WTC11 (cell line): Measurements from ENCODE around the gene DNAH8. TPM values are rescaled to one million over a fixed set of nuclear protein-coding genes. Genes with fewer than 3 reads are reported as not detected.

ENCODE experiments used
- ATAC-seq: fragments of 200-7000 bp; cut with Tn5 transposase; 2 replicates; pipeline ENCODE4 v1.10.0; 2021; ENCODE audit warnings: mild to moderate bottlenecking, moderate library complexity
- CTCF ChIA-PET: fragments of 300-600 bp; sonication (Branson Sonifier 250); formaldehyde crosslinking; loops from one replicate; lab custom pipeline; 2021; ENCODE audit warnings: antibody characterized with exemption; lab: Charles Lee
- POLR2A ChIA-PET: fragments of 350-600 bp; sonication (Branson Sonifier 250); formaldehyde crosslinking; loops from one replicate; lab custom pipeline; 2021; ENCODE audit warnings: antibody characterized with exemption; lab: Charles Lee
- DNase-seq: peaks from one replicate; pipeline ENCODE4 v3.0.0; 2021; ENCODE audit warnings: low spot score
- H3K27ac Mint-ChIP-seq: 2 replicates; pipeline ENCODE4 v1.8.0; 2021; ENCODE audit warnings: mixed read lengths
- H3K27me3 Mint-ChIP-seq: 2 replicates; pipeline ENCODE4 v1.8.0; 2021; ENCODE audit warnings: low read depth, mild to moderate bottlenecking, moderate library complexity, mixed read lengths
- H3K36me3 Mint-ChIP-seq: 2 replicates; pipeline ENCODE4 v1.8.0; 2021; ENCODE audit warnings: mixed read lengths
- H3K4me1 Mint-ChIP-seq: 2 replicates; pipeline ENCODE4 v1.8.0; 2022; ENCODE audit warnings: mixed read lengths
- H3K4me3 Mint-ChIP-seq: 2 replicates; pipeline ENCODE4 v1.8.0; 2021; ENCODE audit warnings: mild to moderate bottlenecking, moderate library complexity, mixed read lengths
- H3K9me3 Mint-ChIP-seq: 2 replicates; pipeline ENCODE4 v1.8.0; 2021; ENCODE audit warnings: mixed read lengths
- AR ChIP-seq: fragments of 250-450 bp; sonication (Bioruptor Pico); IDR thresholded peaks from 2 replicates; pipeline ENCODE4 v1.9.0; 2021; ENCODE audit warnings: mild to moderate bottlenecking
- CBFB ChIP-seq: sonication (generic); formaldehyde crosslinking; IDR thresholded peaks from 2 replicates; pipeline ENCODE4 v1.8.1; 2022; ENCODE audit warnings: mild to moderate bottlenecking, low read depth, missing genetic modification reagents
- CREB1 ChIP-seq: sonication (generic); formaldehyde crosslinking; IDR thresholded peaks from 2 replicates; pipeline ENCODE4 v1.8.0; 2023; ENCODE audit warnings: mild to moderate bottlenecking, missing genetic modification reagents
- ESRRA ChIP-seq: sonication (generic); formaldehyde crosslinking; IDR thresholded peaks from 2 replicates; pipeline ENCODE4 v1.8.1; 2022; ENCODE audit warnings: mild to moderate bottlenecking, missing genetic modification reagents, borderline replicate concordance
- MAX ChIP-seq: sonication (generic); formaldehyde crosslinking; IDR thresholded peaks from 2 replicates; pipeline ENCODE4 v1.8.0; 2022; ENCODE audit warnings: mild to moderate bottlenecking, missing genetic modification reagents
- MYBL2 ChIP-seq: sonication (generic); formaldehyde crosslinking; IDR thresholded peaks from 2 replicates; pipeline ENCODE4 v1.8.1; 2023; ENCODE audit warnings: mild to moderate bottlenecking, moderate library complexity, missing genetic modification reagents
- NFYB ChIP-seq: sonication (generic); formaldehyde crosslinking; conservative IDR thresholded peaks from 2 replicates; pipeline ENCODE4 v1.8.0; 2022; ENCODE audit warnings: low read depth, missing genetic modification reagents
- PRDM15 ChIP-seq: sonication (generic); formaldehyde crosslinking; IDR thresholded peaks from 2 replicates; pipeline ENCODE4 v1.8.0; 2022; ENCODE audit warnings: missing genetic modification reagents
- PREB ChIP-seq: sonication (generic); formaldehyde crosslinking; IDR thresholded peaks from 2 replicates; pipeline ENCODE4 v1.8.1; 2022; ENCODE audit warnings: mild to moderate bottlenecking, missing genetic modification reagents, moderate library complexity, borderline replicate concordance
- RORB ChIP-seq: fragments of 250-450 bp; sonication (Bioruptor Pico); IDR thresholded peaks from 2 replicates; pipeline ENCODE4 v1.9.0; 2021; ENCODE audit warnings: mild to moderate bottlenecking
- SMAD3 ChIP-seq: sonication (generic); formaldehyde crosslinking; IDR thresholded peaks from 2 replicates; pipeline ENCODE4 v1.8.0; 2022; ENCODE audit warnings: missing genetic modification reagents, mild to moderate bottlenecking, borderline replicate concordance
- SOX15 ChIP-seq: fragments of 250-450 bp; sonication (Bioruptor Pico); IDR thresholded peaks from 2 replicates; pipeline ENCODE4 v1.9.0; 2021; ENCODE audit warnings: mild to moderate bottlenecking
- TCF7 ChIP-seq: sonication (generic); formaldehyde crosslinking; IDR thresholded peaks from 2 replicates; pipeline ENCODE4 v1.8.0; 2022; ENCODE audit warnings: mild to moderate bottlenecking, low read depth, missing genetic modification reagents, moderate library complexity
- ZNF396 ChIP-seq: fragments of 250-450 bp; sonication (Bioruptor Pico); IDR thresholded peaks from 2 replicates; pipeline ENCODE4 v1.8.0; 2021; ENCODE audit warnings: mild to moderate bottlenecking, moderate library complexity, borderline replicate concordance
- ZNF423 ChIP-seq: fragments of 250-450 bp; sonication (Bioruptor Pico); IDR thresholded peaks from 2 replicates; pipeline ENCODE4 v2.1.2; 2022; ENCODE audit warnings: mild to moderate bottlenecking, moderate library complexity
- ZNF671 ChIP-seq: fragments of 250-450 bp; sonication (Bioruptor Pico); IDR thresholded peaks from 2 replicates; pipeline ENCODE4 v1.8.0; 2021; ENCODE audit warnings: mild to moderate bottlenecking
- total RNA-seq: library from RNA; stranded (reverse); gene quantifications from 3 replicates; pipeline ENCODE4 v1.2.3, GENCODE V29; 2021
- TF ChIP-seq, protein P1 (sequence below): sonication (generic); formaldehyde crosslinking; IDR thresholded peaks from 2 replicates; pipeline ENCODE4 v1.8.0; 2022; ENCODE audit warnings: mild to moderate bottlenecking, missing genetic modification reagents

DNAH8 gene
- total RNA-seq, 1 experiment from 2014 or later: 0.02 TPM

DNA sequence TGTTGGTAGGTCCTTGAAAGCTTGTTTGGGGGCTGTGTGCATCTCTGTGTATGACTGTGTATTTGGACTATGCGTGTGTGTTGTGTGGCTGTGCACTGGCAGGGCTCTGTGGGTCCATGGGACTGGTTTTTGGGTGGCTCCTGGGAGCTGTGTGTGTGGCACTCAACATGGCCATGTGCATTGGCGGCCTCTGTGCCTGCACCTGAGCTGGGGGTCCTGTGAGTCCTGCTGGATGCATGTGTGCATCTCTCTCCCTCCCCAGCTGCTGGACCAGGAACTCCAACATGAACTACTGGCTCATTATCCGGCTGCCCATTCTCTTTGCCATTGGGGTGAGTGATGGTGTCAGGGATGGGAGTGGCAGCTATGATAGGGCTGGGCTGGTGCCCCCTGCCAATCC lies 363.6 kb downstream of the DNAH8 start:
- DNase-seq (no peak), ATAC-seq (no peak)
- ChIA-PET POLR2A (no interaction called here), CTCF (interaction anchor here (1.7 kb wide), 1 partner anchor 10 kb away, joined by 4 read pairs; no protein-coding TSS in a partner anchor)
- Mint-ChIP-seq H3K36me3 (no peaks in the 10 kb centered on the region), H3K27ac (no peak overlapping the region), H3K4me1 (peaks cover 9% of the 10 kb centered on the region), H3K27me3 (no peaks in the 10 kb centered on the region; the same call in 1 of the 2 replicates), H3K4me3 (no peak overlapping the region), H3K9me3 (no peaks in the 10 kb centered on the region)
- TF ChIP-seq SMAD3 (CRISPR knock-in tag): no peak
- no peak for TF ChIP-seq SOX15 (CRISPR knock-in tag)
- TF ChIP-seq CREB1 (CRISPR knock-in tag): no peak
- no peak for TF ChIP-seq ZNF423 (CRISPR knock-in tag)
- no peak for TF ChIP-seq PREB (CRISPR knock-in tag)
- TF ChIP-seq, protein P1, sequence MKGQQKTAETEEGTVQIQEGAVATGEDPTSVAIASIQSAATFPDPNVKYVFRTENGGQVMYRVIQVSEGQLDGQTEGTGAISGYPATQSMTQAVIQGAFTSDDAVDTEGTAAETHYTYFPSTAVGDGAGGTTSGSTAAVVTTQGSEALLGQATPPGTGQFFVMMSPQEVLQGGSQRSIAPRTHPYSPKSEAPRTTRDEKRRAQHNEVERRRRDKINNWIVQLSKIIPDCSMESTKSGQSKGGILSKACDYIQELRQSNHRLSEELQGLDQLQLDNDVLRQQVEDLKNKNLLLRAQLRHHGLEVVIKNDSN (CRISPR knock-in tag): no peak
- TF ChIP-seq ZNF671 (CRISPR knock-in tag): no peak
- no peak for TF ChIP-seq ZNF396 (CRISPR knock-in tag)
- no peak for TF ChIP-seq PRDM15 (CRISPR knock-in tag)
- TF ChIP-seq RORB (CRISPR knock-in tag): no peak
- TF ChIP-seq TCF7 (CRISPR knock-in tag): no peak
- no peak for TF ChIP-seq NFYB
- no peak for TF ChIP-seq CBFB
- no peak for TF ChIP-seq MAX (CRISPR knock-in tag)
- no peak for TF ChIP-seq ESRRA (CRISPR knock-in tag)
- no peak for TF ChIP-seq AR (CRISPR knock-in tag)
- TF ChIP-seq MYBL2 (CRISPR knock-in tag): no peak
